KOPT-K1 (cell line): Measurements from ENCODE around the gene BCL11A.

Experiments
- H3K27ac ChIP-seq: fragments of 200-600 bp; sonication (generic); 2 replicates; pipeline ENCODE4 v1.5.1; 2016; ENCODE audit warnings: antibody characterized with exemption, mild to moderate bottlenecking, low read depth, low read length; ENCODE audit not compliant: poor library complexity, severe bottlenecking
- H3K36me3 ChIP-seq: fragments of 200-600 bp; sonication (generic); 2 replicates; pipeline ENCODE4 v1.5.1; 2017; ENCODE audit warnings: antibody characterized with exemption, mild to moderate bottlenecking, low read length, moderate library complexity; ENCODE audit not compliant: insufficient read depth
- H3K9me3 ChIP-seq: fragments of 200-600 bp; sonication (generic); 2 replicates; pipeline ENCODE4 v1.5.1; 2017; ENCODE audit warnings: antibody characterized with exemption, low read length, mild to moderate bottlenecking; ENCODE audit not compliant: insufficient read depth, poor library complexity, severe bottlenecking

Gene BCL11A

GRCh38 chr2:60516383-60516811 is 37.1 kb downstream of the BCL11A start:
- no peak overlapping the region for H3K27ac ChIP-seq

GRCh38 chr2:60515721-60516226 is 37.7 kb downstream of the BCL11A start:
- Histone ChIP-seq H3K27ac (no peak overlapping the region), H3K36me3 (peaks cover 75% of the 10 kb centered on the region), H3K9me3 (no peaks in the 10 kb centered on the region)

More at GRCh38 chr2:60516383-60516811, 37.1 kb downstream of the BCL11A start:
- Histone ChIP-seq H3K36me3 (peaks cover 81% of the 10 kb centered on the region), H3K9me3 (no peaks in the 10 kb centered on the region)

- Histone ChIP-seq H3K27ac (no peak overlapping the region), H3K36me3 (peaks cover 69% of the 10 kb centered on the region), H3K9me3 (no peaks in the 10 kb centered on the region)
These were observed 39.5 kb downstream of the BCL11A start for GRCh38 chr2:60513996-60514395.

- no peak overlapping the region for H3K27ac ChIP-seq
These were observed 40.3 kb downstream of the BCL11A start for GRCh38 chr2:60513191-60513590.

GRCh38 chr2:60512641-60513040 is 40.8 kb downstream of the BCL11A start:
- Histone ChIP-seq H3K36me3 (peaks cover 71% of the 10 kb centered on the region), H3K27ac (no peak overlapping the region), H3K9me3 (no peaks in the 10 kb centered on the region)

More at GRCh38 chr2:60513191-60513590, 40.3 kb downstream of the BCL11A start:
- H3K36me3 ChIP-seq, result peaks cover 69% of the 10 kb centered on the region
- H3K9me3 ChIP-seq, result no peaks in the 10 kb centered on the region

GRCh38 chr2:60512062-60512622 is 41.3 kb downstream of the BCL11A start:
- H3K36me3 ChIP-seq, result peaks cover 69% of the 10 kb centered on the region
- H3K27ac ChIP-seq, result no peak overlapping the region
- H3K9me3 ChIP-seq, result no peaks in the 10 kb centered on the region

GRCh38 chr2:60510713-60511112 is 42.7 kb downstream of the BCL11A start:
- no peak overlapping the region for H3K27ac ChIP-seq
- no peaks in the 10 kb centered on the region for H3K9me3 ChIP-seq
- peaks cover 66% of the 10 kb centered on the region for H3K36me3 ChIP-seq

GRCh38 chr2:60509066-60509465 is 44.4 kb downstream of the BCL11A start:
- Histone ChIP-seq H3K27ac (no peak overlapping the region), H3K36me3 (peaks cover 76% of the 10 kb centered on the region), H3K9me3 (no peaks in the 10 kb centered on the region)

- Histone ChIP-seq H3K27ac (no peak overlapping the region), H3K36me3 (peaks cover 71% of the 10 kb centered on the region), H3K9me3 (no peaks in the 10 kb centered on the region)
These were observed 45.0 kb downstream of the BCL11A start for GRCh38 chr2:60508339-60508917.

GRCh38 chr2:60507211-60507965 is 46.1 kb downstream of the BCL11A start:
- no peak overlapping the region for H3K27ac ChIP-seq
- no peaks in the 10 kb centered on the region for H3K9me3 ChIP-seq
- H3K36me3 ChIP-seq, result peaks cover 70% of the 10 kb centered on the region

- H3K27ac ChIP-seq, result no peak overlapping the region
- H3K9me3 ChIP-seq, result no peaks in the 10 kb centered on the region
- H3K36me3 ChIP-seq, result peaks cover 70% of the 10 kb centered on the region
These were observed 47.6 kb downstream of the BCL11A start for GRCh38 chr2:60505880-60506260.

GRCh38 chr2:60505240-60505879 is 48.1 kb downstream of the BCL11A start:
- Histone ChIP-seq H3K36me3 (peaks cover 75% of the 10 kb centered on the region), H3K27ac (no peak overlapping the region), H3K9me3 (no peaks in the 10 kb centered on the region)

- H3K9me3 ChIP-seq, result no peaks in the 10 kb centered on the region
- peaks cover 79% of the 10 kb centered on the region for H3K36me3 ChIP-seq
- no peak overlapping the region for H3K27ac ChIP-seq
These were observed 49.4 kb downstream of the BCL11A start for GRCh38 chr2:60504049-60504448.

- Histone ChIP-seq H3K36me3 (peaks cover 79% of the 10 kb centered on the region), H3K27ac (no peak overlapping the region), H3K9me3 (no peaks in the 10 kb centered on the region)
These were observed 51.3 kb downstream of the BCL11A start for GRCh38 chr2:60502144-60502543.

GRCh38 chr2:60500861-60501260 is 52.6 kb downstream of the BCL11A start:
- H3K9me3 ChIP-seq, result no peaks in the 10 kb centered on the region
- peaks cover 83% of the 10 kb centered on the region for H3K36me3 ChIP-seq
- H3K27ac ChIP-seq, result no peak overlapping the region
